LNCAP (cell line): ENCODE data around the gene ARID3A.

Experiments used
- CTCF ChIP-seq: fragments of 450-650 bp; IDR thresholded peaks from 2 replicates; pipeline ENCODE4 v1.5.1; 2017; ENCODE audit warnings: mild to moderate bottlenecking

The ARID3A gene

GRCh38 chr19:948842-949496, 23.1 kb downstream of the ARID3A start:
- no peak for TF ChIP-seq CTCF

GRCh38 chr19:950352-951066, 24.7 kb downstream of the ARID3A start:
- no peak for TF ChIP-seq CTCF

GRCh38 chr19:952049-952679, 26.3 kb downstream of the ARID3A start:
- TF ChIP-seq CTCF, result no peak

GRCh38 chr19:952680-953444, 27.0 kb downstream of the ARID3A start:
- no peak for TF ChIP-seq CTCF

GRCh38 chr19:953445-954271, 27.8 kb downstream of the ARID3A start:
- no peak for TF ChIP-seq CTCF

- TF ChIP-seq CTCF, result no peak
These were observed 28.4 kb downstream of the ARID3A start for GRCh38 chr19:954272-954671.
